HepG2 (cell line): ENCODE measurements around the gene EEIG1. TPM values are rescaled to one million over a fixed set of nuclear protein-coding genes. Genes with fewer than 3 reads are reported as not detected.

Source experiments
- ATAC-seq: fragments of 200-7000 bp; cut with Tn5 transposase; 3 replicates; pipeline ENCODE4 v1.9.1; 2020; ENCODE audit warnings: mild to moderate bottlenecking, moderate library complexity
- BruUV-seq: library from RNA; stranded (reverse); fragments of 400-500 nt; replicated peaks from 2 replicates; lab custom pipeline; 2021; lab: Mats Ljungman, UMichigan
- CTCF ChIA-PET: fragments of 300-600 bp; formaldehyde crosslinking; extraction: SDS; loops from one replicate; lab custom pipeline; 2021; ENCODE audit warnings: low total read pairs, inconsistent platforms, low intra/inter-chr PET ratio; lab: Yijun Ruan, JAX
- POLR2A ChIA-PET: fragments of 350-600 bp; sonication (Branson Sonifier 250); formaldehyde crosslinking; loops from one replicate; lab custom pipeline; 2020; ENCODE audit warnings: antibody characterized with exemption, inconsistent platforms; lab: Yijun Ruan, JAX
- DNase-seq: peaks from one replicate; pipeline ENCODE4 v3.0.0-alpha.2; 2015; ENCODE audit warnings: low spot score
- FAIRE-seq: peaks from 3 replicates; lab custom pipeline; 2011; peaks lifted over from hg19 to GRCh38; lab: Jason Lieb, UNC
- H2AFZ ChIP-seq: one replicate; pipeline ENCODE4 v1.6.1; 2011; ENCODE audit warnings: low read length, inconsistent platforms
- H3K27ac ChIP-seq: fragments of 300-600 bp; 3 replicates; pipeline ENCODE4 v1.8.0; 2011; ENCODE audit warnings: mixed run types, mild to moderate bottlenecking, mixed read lengths, low read length, inconsistent platforms; ENCODE audit not compliant: insufficient read depth; ENCODE audit errors: extremely low read length
- H3K27me3 ChIP-seq, 2 experiments: fragments of 200-600 bp in 1 of 2; 2 replicates in 1 of 2; 3 replicates in 1 of 2; pipeline versions ENCODE4 v1.6.0 to v1.8.0; 2011; ENCODE audit warnings: low read length in 2 of 2, mild to moderate bottlenecking in 2 of 2, moderate library complexity in 2 of 2, inconsistent platforms in 1 of 2; ENCODE audit not compliant: insufficient read depth in 2 of 2, control insufficient read depth in 1 of 2
- H3K36me3 ChIP-seq, 2 experiments: fragments of 200-600 bp in 1 of 2; replicated peaks in 1 of 2; 2 replicates in 1 of 2; 3 replicates in 1 of 2; pipeline versions ENCODE4 v1.5.1 to v1.8.0; 2011; ENCODE audit warnings: low read length in 2 of 2, inconsistent platforms in 1 of 2; ENCODE audit not compliant: insufficient read depth in 2 of 2, control insufficient read depth in 1 of 2
- H3K4me1 ChIP-seq: 2 replicates; pipeline ENCODE4 v1.5.1; 2012; ENCODE audit warnings: low read length, inconsistent platforms; ENCODE audit not compliant: insufficient read depth
- H3K4me2 ChIP-seq: 2 replicates; pipeline ENCODE4 v1.6.0; 2011; ENCODE audit warnings: low read depth, low read length, inconsistent platforms
- H3K4me3 ChIP-seq, 3 experiments: fragments of 200-600 bp in 1 of 3; sonication (generic), shearing (Covaris generic) in 1 of 3; replicated peaks in 1 of 3; 2 replicates each; pipeline ENCODE4 v1.5.1; 2011 to 2016; ENCODE audit warnings: low read length in 3 of 3, inconsistent platforms in 2 of 3, low read depth in 2 of 3, mild to moderate bottlenecking in 2 of 3, control low read depth in 1 of 3, mixed read lengths in 1 of 3; ENCODE audit not compliant: insufficient read depth in 1 of 3
- H3K79me2 ChIP-seq: one replicate; pipeline ENCODE4 v1.6.1; 2011; ENCODE audit warnings: low read length, inconsistent platforms; ENCODE audit not compliant: insufficient read depth
- H3K9ac ChIP-seq: 2 replicates; pipeline ENCODE4 v1.6.0; 2011; ENCODE audit warnings: mild to moderate bottlenecking, low read depth, low read length, inconsistent platforms; ENCODE audit not compliant: insufficient read depth
- H3K9me3 ChIP-seq: 2 replicates; pipeline ENCODE4 v1.5.1; 2012; ENCODE audit warnings: mild to moderate bottlenecking, low read length
- H4K20me1 ChIP-seq: 2 replicates; pipeline ENCODE4 v1.6.0; 2011; ENCODE audit warnings: inconsistent platforms, mild to moderate bottlenecking, low read length, moderate library complexity; ENCODE audit not compliant: insufficient read depth
- NR1H2 ChIP-seq: sonication (generic); formaldehyde crosslinking; IDR thresholded peaks from 2 replicates; pipeline ENCODE4 v1.8.1; 2022; ENCODE audit warnings: low read depth, missing genetic modification reagents, borderline replicate concordance
- REL ChIP-seq: sonication (generic); formaldehyde crosslinking; conservative IDR thresholded peaks from 2 replicates; pipeline ENCODE4 v1.8.0; 2022; ENCODE audit warnings: mild to moderate bottlenecking, missing genetic modification reagents, moderate library complexity
- SIN3A ChIP-seq: IDR thresholded peaks from 2 replicates; pipeline ENCODE4 v1.6.1; 2011; ENCODE audit warnings: low read depth, mild to moderate bottlenecking, control low read depth, low read length, borderline replicate concordance
- SNAI1 ChIP-seq: sonication (generic); formaldehyde crosslinking; IDR thresholded peaks from 2 replicates; pipeline ENCODE4 v1.5.0; 2020; ENCODE audit warnings: mild to moderate bottlenecking, missing genetic modification reagents, borderline replicate concordance
- SOX6 ChIP-seq, 2 experiments: fragments of 450-650 bp in 1 of 2; sonication (generic) in 1 of 2; formaldehyde crosslinking in 1 of 2; IDR thresholded peaks; 2 replicates each; pipeline versions ENCODE4 v1.4.0 to v1.6.1; 2017 to 2020; ENCODE audit warnings: antibody characterized with exemption in 1 of 2, mild to moderate bottlenecking in 1 of 2, missing genetic modification reagents in 1 of 2
- ZNF17 ChIP-seq: sonication (generic); formaldehyde crosslinking; IDR thresholded peaks from 2 replicates; pipeline ENCODE4 v1.5.0; 2020; ENCODE audit warnings: mild to moderate bottlenecking, missing genetic modification reagents
- ZNF256 ChIP-seq: sonication (generic); formaldehyde crosslinking; conservative IDR thresholded peaks from 2 replicates; pipeline ENCODE4 v1.4.0; 2020; ENCODE audit warnings: missing genetic modification reagents
- WGBS: methylation state at CpG from one replicate; pipeline ENCODE4 v1.1.6; 2017; ENCODE audit warnings: low lambda C conversion rate; 5-methylcytosine and 5-hydroxymethylcytosine counted together
- in situ Hi-C: cut with HindIII; loops from 2 replicates; pipeline ENCODE4 v1.10.0; 2017; ENCODE audit warnings: low pct_unique_long_range_greater_than_20kb; ENCODE audit not compliant: extremely low pct_ligation_motif_present
- intact Hi-C: fragments of 100-400 bp; cut with micrococcal nuclease; formaldehyde crosslinking; loops from one replicate; pipeline ENCODE4 v1.10.0; 2022; ENCODE audit not compliant: unreplicated experiment
- polyA plus RNA-seq, 8 experiments: library from polyadenylated mRNA; depleted of rRNA in 3 of 8; stranded (reverse) in 7 of 8; unstranded in 1 of 8; fragments of >200 nt; fragmentation: Illumina TruSeq in 4 of 8; extraction: Trizol in 4 of 8; gene quantifications; 2 replicates each; pipeline versions ENCODE4 v1.2.1 to v1.2.3, GENCODE V29; 2011 to 2016; ENCODE audit warnings: low read depth in 4 of 8, missing spikeins in 1 of 8, mixed read lengths in 1 of 8; ENCODE audit not compliant: insufficient read depth in 1 of 8
- total RNA-seq, 5 experiments: library from RNA; depleted of rRNA; stranded (reverse); fragments of >200 nt; fragmentation: Illumina TruSeq; extraction: Trizol; gene quantifications; 2 replicates each; pipeline ENCODE4 v1.2.3, GENCODE V29; 2016; ENCODE audit warnings: low read depth in 1 of 5
- TF ChIP-seq, protein P1 (sequence below): sonication (generic); formaldehyde crosslinking; IDR thresholded peaks from 2 replicates; pipeline ENCODE4 v1.8.1; 2023; ENCODE audit warnings: missing genetic modification reagents, mild to moderate bottlenecking, borderline replicate concordance
- TF ChIP-seq, protein P2 (sequence below): sonication (generic); formaldehyde crosslinking; IDR thresholded peaks from 2 replicates; pipeline ENCODE4 v1.5.1; 2020; ENCODE audit warnings: mild to moderate bottlenecking, moderate library complexity, missing genetic modification reagents
- TF ChIP-seq, protein P3 (sequence below), 2 experiments: IDR thresholded peaks; 2 replicates each; pipeline ENCODE4 v1.6.1; 2011 to 2012; ENCODE audit warnings: low read length in 2 of 2, borderline replicate concordance in 1 of 2, low read depth in 1 of 2, mild to moderate bottlenecking in 1 of 2, moderate library complexity in 1 of 2
- TF ChIP-seq, protein P4 (sequence below): sonication (generic); formaldehyde crosslinking; IDR thresholded peaks from 2 replicates; pipeline ENCODE4 v1.5.1; 2020; ENCODE audit warnings: mild to moderate bottlenecking, missing genetic modification reagents

The EEIG1 gene
- total and polyA plus RNA-seq, 2 of the 13 experiments (the other 11 are each of a cell fraction or from before 2014, with no cell fraction given): 16.6 to 25.2 TPM

DNA sequence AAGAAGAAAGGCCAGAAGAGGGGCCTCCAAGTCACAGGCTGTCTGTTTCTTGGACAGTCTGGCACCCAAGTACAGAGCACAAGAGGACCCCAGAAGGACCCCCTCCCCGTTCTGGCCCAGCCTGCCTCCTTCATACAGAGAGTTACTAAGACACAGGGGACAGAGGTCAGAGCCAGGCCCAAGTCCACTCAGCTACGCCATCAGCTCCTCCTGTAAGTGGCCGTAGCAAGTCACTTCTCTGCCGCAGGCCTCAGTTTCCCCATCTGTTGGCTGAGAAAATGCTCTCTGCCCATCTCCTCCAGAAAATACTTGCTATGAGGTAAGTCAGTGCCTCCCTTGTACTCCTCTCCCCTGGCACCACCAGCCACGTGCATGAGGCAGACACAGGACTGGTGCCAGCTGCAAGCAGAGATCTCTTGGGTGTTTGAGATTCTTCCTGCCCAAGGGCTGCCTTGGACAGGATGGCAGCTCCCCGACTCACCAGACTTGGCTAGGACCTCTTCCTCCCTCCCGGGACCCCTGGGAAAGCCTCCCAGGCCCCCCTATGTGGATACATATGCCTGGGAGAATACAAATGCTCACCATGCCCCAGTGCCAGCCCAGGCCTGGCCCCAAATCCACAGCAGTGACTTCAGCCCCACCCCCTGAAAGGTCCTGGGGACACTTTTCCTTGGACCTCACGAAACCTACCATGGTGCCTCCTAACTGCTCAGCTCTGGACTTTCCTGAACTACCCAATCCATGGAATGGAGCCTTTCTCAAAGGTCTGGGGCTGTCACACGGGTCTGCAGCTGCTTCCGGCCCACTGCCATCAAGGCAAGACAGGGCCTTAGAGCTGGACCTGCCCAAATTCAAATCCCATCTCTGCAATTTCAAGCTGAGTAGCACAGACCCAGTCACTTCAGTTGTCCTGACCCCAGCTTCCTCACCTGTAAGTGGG is 5.1 kb downstream of the EEIG1 start:
- ChIA-PET CTCF (no interaction called here), POLR2A (no interaction called here)
- Histone ChIP-seq H3K79me2 (peaks cover 95% of the 10 kb centered on the region), H3K9ac (no peak overlapping the region), H2AFZ (no peak overlapping the region), H3K36me3 (peaks cover 0 to 4% of the 10 kb centered on the region in 2 experiments; a peak in 2 of 5 replicates), H3K27ac (no peak overlapping the region), H3K4me2 (peak overlapping the region; percentile 97; the same call in 1 of the 2 replicates), H3K27me3 (no peaks in the 10 kb centered on the region; a peak in 1 of 5 replicates), H3K9me3 (no peaks in the 10 kb centered on the region), H3K4me1 (peaks cover 64% of the 10 kb centered on the region), H4K20me1 (peaks cover 37% of the 10 kb centered on the region; the same call in 1 of the 2 replicates), H3K4me3 (0 out of 6 replicates have a peak overlapping the region, but pooled peaks of 1 of the 3 experiments have one; percentile 90)
- in situ Hi-C loops (no loop called here), intact Hi-C loops (loop anchor here (5.0 kb wide), 2 partner anchors 33 to 47 kb away; no protein-coding TSS in a partner anchor)
- FAIRE-seq (no peak), ATAC-seq (no peak), DNase-seq (no peak)
- no TSS peak for BruUV-seq
- 87% methylated on average over 5 of the region's 10 CpGs for WGBS
- TF ChIP-seq ZNF256 (CRISPR knock-in tag): no peak
- no peak for TF ChIP-seq SIN3A
- TF ChIP-seq, protein P1, sequence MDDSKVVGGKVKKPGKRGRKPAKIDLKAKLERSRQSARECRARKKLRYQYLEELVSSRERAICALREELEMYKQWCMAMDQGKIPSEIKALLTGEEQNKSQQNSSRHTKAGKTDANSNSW (CRISPR knock-in tag): no peak
- no peak for TF ChIP-seq ZNF17
- TF ChIP-seq, protein P2, sequence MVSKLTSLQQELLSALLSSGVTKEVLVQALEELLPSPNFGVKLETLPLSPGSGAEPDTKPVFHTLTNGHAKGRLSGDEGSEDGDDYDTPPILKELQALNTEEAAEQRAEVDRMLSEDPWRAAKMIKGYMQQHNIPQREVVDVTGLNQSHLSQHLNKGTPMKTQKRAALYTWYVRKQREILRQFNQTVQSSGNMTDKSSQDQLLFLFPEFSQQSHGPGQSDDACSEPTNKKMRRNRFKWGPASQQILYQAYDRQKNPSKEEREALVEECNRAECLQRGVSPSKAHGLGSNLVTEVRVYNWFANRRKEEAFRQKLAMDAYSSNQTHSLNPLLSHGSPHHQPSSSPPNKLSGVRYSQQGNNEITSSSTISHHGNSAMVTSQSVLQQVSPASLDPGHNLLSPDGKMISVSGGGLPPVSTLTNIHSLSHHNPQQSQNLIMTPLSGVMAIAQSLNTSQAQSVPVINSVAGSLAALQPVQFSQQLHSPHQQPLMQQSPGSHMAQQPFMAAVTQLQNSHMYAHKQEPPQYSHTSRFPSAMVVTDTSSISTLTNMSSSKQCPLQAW (CRISPR knock-in tag): no peak
- TF ChIP-seq, protein P3, sequence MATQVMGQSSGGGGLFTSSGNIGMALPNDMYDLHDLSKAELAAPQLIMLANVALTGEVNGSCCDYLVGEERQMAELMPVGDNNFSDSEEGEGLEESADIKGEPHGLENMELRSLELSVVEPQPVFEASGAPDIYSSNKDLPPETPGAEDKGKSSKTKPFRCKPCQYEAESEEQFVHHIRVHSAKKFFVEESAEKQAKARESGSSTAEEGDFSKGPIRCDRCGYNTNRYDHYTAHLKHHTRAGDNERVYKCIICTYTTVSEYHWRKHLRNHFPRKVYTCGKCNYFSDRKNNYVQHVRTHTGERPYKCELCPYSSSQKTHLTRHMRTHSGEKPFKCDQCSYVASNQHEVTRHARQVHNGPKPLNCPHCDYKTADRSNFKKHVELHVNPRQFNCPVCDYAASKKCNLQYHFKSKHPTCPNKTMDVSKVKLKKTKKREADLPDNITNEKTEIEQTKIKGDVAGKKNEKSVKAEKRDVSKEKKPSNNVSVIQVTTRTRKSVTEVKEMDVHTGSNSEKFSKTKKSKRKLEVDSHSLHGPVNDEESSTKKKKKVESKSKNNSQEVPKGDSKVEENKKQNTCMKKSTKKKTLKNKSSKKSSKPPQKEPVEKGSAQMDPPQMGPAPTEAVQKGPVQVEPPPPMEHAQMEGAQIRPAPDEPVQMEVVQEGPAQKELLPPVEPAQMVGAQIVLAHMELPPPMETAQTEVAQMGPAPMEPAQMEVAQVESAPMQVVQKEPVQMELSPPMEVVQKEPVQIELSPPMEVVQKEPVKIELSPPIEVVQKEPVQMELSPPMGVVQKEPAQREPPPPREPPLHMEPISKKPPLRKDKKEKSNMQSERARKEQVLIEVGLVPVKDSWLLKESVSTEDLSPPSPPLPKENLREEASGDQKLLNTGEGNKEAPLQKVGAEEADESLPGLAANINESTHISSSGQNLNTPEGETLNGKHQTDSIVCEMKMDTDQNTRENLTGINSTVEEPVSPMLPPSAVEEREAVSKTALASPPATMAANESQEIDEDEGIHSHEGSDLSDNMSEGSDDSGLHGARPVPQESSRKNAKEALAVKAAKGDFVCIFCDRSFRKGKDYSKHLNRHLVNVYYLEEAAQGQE (IDR thresholded peaks at IDR 0.05; ENCODE audit: borderline replicate concordance in 1 of 2, low read depth in 1 of 2, low read length in 2 of 2): no peak
- no peak for TF ChIP-seq SNAI1 (CRISPR knock-in tag)
- TF ChIP-seq SOX6 (IDR thresholded peaks at IDR 0.05): no peak
- TF ChIP-seq SOX6 (CRISPR knock-in tag; IDR thresholded peaks at IDR 0.05): no peak
- no peak for TF ChIP-seq REL (CRISPR knock-in tag)
- TF ChIP-seq, protein P4, sequence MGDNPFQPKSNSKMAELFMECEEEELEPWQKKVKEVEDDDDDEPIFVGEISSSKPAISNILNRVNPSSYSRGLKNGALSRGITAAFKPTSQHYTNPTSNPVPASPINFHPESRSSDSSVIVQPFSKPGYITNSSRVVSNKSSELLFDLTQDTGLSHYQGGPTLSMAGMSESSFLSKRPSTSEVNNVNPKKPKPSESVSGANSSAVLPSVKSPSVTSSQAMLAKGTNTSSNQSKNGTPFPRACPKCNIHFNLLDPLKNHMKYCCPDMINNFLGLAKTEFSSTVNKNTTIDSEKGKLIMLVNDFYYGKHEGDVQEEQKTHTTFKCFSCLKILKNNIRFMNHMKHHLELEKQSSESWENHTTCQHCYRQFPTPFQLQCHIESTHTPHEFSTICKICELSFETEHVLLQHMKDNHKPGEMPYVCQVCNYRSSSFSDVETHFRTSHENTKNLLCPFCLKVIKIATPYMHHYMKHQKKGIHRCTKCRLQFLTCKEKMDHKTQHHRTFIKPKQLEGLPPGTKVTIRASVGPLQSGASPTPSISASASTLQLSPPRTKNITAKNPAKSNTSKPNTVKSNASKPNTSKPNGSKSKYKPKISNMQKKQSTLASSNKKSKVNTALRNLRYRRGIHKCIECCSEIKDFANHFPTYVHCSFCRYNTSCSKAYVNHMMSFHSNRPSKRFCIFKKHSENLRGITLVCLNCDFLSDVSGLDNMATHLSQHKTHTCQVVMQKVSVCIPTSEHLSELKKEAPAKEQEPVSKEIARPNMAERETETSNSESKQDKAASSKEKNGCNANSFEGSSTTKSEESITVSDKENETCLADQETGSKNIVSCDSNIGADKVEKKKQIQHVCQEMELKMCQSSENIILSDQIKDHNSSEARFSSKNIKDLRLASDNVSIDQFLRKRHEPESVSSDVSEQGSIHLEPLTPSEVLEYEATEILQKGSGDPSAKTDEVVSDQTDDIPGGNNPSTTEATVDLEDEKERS (CRISPR knock-in tag): no peak
- TF ChIP-seq NR1H2 (CRISPR knock-in tag): no peak
